ENCODE results near the gene COG8. TPM values are rescaled to one million over a fixed set of nuclear protein-coding genes. Genes with fewer than 3 reads are reported as not detected.

Gene COG8
- total and polyA plus RNA-seq, 10 of the 15 experiments (the other 5 are each of a cell fraction or from before 2014, with no cell fraction given): 2.8 to 39.6 (median 23.8) TPM

DNA sequence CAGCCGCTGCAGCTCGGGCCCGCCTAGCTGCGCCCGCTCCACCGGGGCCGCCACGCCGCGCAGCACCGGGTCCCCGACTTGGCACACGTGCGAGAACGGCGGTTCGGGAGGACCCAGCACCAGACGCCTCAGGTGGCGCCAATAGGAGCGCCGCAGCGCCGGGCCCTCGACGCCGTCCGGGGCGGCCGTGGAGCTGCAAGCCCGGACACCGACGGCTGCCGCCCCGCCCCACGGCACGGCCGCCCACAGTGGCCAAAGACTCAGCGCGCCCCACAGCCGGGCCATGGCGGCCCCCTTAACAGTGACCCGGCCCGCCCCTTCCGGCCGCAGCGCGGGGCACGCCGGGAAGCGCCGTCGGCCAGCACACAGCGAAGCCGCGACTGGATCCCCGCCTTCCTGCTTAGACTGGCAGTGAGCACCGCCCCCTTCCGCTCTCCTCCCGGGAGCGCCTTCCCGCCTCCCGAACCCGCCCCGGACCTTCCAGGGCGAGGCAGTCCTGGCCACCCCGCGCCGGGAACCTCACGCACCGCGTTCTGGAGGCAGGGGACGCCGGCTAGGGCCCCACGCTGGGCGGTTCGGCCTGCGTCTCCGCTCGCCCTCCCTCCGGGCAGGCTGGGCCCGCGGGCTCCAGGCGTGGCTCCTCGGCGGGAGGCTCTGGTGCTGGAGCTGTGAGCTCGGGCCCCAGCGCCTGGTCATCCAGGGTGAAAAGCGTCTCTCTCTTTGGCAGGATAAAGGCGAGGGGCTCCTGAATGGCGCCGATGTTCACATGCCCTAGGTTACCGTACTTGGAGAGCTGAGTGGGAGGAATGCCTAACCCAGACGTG is 8.9 kb downstream of the COG8 start, which contains the start of gene PDF (continued):
- TF ChIP-seq, protein P1, sequence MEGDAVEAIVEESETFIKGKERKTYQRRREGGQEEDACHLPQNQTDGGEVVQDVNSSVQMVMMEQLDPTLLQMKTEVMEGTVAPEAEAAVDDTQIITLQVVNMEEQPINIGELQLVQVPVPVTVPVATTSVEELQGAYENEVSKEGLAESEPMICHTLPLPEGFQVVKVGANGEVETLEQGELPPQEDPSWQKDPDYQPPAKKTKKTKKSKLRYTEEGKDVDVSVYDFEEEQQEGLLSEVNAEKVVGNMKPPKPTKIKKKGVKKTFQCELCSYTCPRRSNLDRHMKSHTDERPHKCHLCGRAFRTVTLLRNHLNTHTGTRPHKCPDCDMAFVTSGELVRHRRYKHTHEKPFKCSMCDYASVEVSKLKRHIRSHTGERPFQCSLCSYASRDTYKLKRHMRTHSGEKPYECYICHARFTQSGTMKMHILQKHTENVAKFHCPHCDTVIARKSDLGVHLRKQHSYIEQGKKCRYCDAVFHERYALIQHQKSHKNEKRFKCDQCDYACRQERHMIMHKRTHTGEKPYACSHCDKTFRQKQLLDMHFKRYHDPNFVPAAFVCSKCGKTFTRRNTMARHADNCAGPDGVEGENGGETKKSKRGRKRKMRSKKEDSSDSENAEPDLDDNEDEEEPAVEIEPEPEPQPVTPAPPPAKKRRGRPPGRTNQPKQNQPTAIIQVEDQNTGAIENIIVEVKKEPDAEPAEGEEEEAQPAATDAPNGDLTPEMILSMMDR (IDR thresholded peaks at IDR 0.05 in 2 of 3, conservative IDR thresholded peaks at IDR 0.05 in 1 of 3; ENCODE audit: control insufficient read depth in 2 of 3, extremely low read depth in 1 of 3, insufficient read depth in 1 of 3, low read depth in 3 of 3, low read length in 3 of 3): no peak
- 0 out of 2 replicates have a peak, but pooled peaks have one; percentile 18 for TF ChIP-seq ZNF217 (IDR thresholded peaks at IDR 0.05)
- TF ChIP-seq CHD2 (IDR thresholded peaks at IDR 0.05; ENCODE audit: borderline replicate concordance, low read depth, low read length): peak; percentile 57; the same call in 1 of the 2 replicates
- TF ChIP-seq, protein P2, sequence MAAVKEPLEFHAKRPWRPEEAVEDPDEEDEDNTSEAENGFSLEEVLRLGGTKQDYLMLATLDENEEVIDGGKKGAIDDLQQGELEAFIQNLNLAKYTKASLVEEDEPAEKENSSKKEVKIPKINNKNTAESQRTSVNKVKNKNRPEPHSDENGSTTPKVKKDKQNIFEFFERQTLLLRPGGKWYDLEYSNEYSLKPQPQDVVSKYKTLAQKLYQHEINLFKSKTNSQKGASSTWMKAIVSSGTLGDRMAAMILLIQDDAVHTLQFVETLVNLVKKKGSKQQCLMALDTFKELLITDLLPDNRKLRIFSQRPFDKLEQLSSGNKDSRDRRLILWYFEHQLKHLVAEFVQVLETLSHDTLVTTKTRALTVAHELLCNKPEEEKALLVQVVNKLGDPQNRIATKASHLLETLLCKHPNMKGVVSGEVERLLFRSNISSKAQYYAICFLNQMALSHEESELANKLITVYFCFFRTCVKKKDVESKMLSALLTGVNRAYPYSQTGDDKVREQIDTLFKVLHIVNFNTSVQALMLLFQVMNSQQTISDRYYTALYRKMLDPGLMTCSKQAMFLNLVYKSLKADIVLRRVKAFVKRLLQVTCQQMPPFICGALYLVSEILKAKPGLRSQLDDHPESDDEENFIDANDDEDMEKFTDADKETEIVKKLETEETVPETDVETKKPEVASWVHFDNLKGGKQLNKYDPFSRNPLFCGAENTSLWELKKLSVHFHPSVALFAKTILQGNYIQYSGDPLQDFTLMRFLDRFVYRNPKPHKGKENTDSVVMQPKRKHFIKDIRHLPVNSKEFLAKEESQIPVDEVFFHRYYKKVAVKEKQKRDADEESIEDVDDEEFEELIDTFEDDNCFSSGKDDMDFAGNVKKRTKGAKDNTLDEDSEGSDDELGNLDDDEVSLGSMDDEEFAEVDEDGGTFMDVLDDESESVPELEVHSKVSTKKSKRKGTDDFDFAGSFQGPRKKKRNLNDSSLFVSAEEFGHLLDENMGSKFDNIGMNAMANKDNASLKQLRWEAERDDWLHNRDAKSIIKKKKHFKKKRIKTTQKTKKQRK (IDR thresholded peaks at IDR 0.05; ENCODE audit: low read depth, low read length): no peak
- TF ChIP-seq GABPA (IDR thresholded peaks at IDR 0.05; ENCODE audit: low read depth): peak; percentile 78
- TF ChIP-seq SMAD5 (IDR thresholded peaks at IDR 0.05; ENCODE audit: low read depth): peak; percentile 80
- TF ChIP-seq BCL3 (IDR thresholded peaks at IDR 0.05; ENCODE audit: borderline replicate concordance, insufficient read depth, low read depth, low read length, poor library complexity, severe bottlenecking): peak; percentile 81
- TF ChIP-seq MAX (IDR thresholded peaks at IDR 0.05; ENCODE audit: low read depth, low read length): peak; percentile 80; the same call in 1 of the 2 replicates
- peak; percentile 87 for TF ChIP-seq PKNOX1 (IDR thresholded peaks at IDR 0.05)
- TF ChIP-seq NBN (IDR thresholded peaks at IDR 0.05): no peak
- TF ChIP-seq HDGF (IDR thresholded peaks at IDR 0.05): peak; percentile 75; the same call in 1 of the 2 replicates
- TF ChIP-seq, protein P3, sequence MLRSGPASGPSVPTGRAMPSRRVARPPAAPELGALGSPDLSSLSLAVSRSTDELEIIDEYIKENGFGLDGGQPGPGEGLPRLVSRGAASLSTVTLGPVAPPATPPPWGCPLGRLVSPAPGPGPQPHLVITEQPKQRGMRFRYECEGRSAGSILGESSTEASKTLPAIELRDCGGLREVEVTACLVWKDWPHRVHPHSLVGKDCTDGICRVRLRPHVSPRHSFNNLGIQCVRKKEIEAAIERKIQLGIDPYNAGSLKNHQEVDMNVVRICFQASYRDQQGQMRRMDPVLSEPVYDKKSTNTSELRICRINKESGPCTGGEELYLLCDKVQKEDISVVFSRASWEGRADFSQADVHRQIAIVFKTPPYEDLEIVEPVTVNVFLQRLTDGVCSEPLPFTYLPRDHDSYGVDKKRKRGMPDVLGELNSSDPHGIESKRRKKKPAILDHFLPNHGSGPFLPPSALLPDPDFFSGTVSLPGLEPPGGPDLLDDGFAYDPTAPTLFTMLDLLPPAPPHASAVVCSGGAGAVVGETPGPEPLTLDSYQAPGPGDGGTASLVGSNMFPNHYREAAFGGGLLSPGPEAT (IDR thresholded peaks at IDR 0.05; ENCODE audit: low read depth): peak; percentile 36; the same call in 1 of the 2 replicates
- no peak for TF ChIP-seq YBX1 (IDR thresholded peaks at IDR 0.05)
- TF ChIP-seq, protein P4, sequence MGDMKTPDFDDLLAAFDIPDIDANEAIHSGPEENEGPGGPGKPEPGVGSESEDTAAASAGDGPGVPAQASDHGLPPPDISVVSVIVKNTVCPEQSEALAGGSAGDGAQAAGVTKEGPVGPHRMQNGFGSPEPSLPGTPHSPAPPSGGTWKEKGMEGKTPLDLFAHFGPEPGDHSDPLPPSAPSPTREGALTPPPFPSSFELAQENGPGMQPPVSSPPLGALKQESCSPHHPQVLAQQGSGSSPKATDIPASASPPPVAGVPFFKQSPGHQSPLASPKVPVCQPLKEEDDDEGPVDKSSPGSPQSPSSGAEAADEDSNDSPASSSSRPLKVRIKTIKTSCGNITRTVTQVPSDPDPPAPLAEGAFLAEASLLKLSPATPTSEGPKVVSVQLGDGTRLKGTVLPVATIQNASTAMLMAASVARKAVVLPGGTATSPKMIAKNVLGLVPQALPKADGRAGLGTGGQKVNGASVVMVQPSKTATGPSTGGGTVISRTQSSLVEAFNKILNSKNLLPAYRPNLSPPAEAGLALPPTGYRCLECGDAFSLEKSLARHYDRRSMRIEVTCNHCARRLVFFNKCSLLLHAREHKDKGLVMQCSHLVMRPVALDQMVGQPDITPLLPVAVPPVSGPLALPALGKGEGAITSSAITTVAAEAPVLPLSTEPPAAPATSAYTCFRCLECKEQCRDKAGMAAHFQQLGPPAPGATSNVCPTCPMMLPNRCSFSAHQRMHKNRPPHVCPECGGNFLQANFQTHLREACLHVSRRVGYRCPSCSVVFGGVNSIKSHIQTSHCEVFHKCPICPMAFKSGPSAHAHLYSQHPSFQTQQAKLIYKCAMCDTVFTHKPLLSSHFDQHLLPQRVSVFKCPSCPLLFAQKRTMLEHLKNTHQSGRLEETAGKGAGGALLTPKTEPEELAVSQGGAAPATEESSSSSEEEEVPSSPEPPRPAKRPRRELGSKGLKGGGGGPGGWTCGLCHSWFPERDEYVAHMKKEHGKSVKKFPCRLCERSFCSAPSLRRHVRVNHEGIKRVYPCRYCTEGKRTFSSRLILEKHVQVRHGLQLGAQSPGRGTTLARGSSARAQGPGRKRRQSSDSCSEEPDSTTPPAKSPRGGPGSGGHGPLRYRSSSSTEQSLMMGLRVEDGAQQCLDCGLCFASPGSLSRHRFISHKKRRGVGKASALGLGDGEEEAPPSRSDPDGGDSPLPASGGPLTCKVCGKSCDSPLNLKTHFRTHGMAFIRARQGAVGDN (IDR thresholded peaks at IDR 0.05): peak; percentile 55; the same call in 1 of the 2 replicates
